Measurements from ENCODE around the gene ARHGAP15.

ARHGAP15 gene

DNA sequence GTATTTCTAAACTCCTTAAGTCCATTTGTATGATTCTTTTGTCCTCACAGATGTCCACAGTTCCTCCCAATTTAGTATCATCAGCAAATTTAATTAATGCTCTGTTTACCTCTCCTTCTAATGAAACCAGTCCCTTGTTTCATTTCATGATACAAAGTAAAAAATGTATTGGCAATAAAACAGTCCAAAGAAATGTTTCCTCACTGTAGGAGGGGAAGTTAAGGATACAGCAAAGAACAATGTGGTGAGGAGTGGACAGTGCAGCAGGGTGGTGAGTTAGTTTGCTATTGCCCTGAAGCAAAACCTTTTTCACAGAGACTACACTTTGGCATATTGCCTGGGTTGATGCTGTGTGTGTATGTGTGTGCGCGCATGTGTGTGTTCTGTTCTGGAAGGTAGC, 401.5 kb downstream of the ARHGAP15 start:
- Histone ChIP-seq H3K4me3 (replicated peaks; ENCODE audit: insufficient read depth, low read length) (no peak overlapping the region), H3K27ac (replicated peaks) (no peak overlapping the region), H3K27me3 (ENCODE audit: insufficient read depth, poor library complexity, severe bottlenecking) (no peaks in the 10 kb centered on the region)
- TF ChIP-seq SPI1 (IDR thresholded peaks at IDR 0.05; ENCODE audit: borderline replicate concordance, low read depth) (no peak), CTCF (IDR thresholded peaks at IDR 0.05; ENCODE audit: insufficient read depth, low read length) (no peak), POLR2AphosphoS5 (IDR thresholded peaks at IDR 0.05; ENCODE audit: low read depth) (no peak), REST (IDR thresholded peaks at IDR 0.05; ENCODE audit: insufficient replicate concordance, low read depth) (no peak), GABPA (IDR thresholded peaks at IDR 0.05; ENCODE audit: low read depth) (no peak)
- DNase-seq (ENCODE audit: low read depth in 1 of 2, low spot score in 1 of 2) = no peak

- Histone ChIP-seq H3K27ac (replicated peaks) (no peak overlapping the region), H3K27me3 (ENCODE audit: insufficient read depth, poor library complexity, severe bottlenecking) (no peaks in the 10 kb centered on the region), H3K4me3 (replicated peaks; ENCODE audit: insufficient read depth, low read length) (no peak overlapping the region)
- TF ChIP-seq POLR2AphosphoS5 (IDR thresholded peaks at IDR 0.05; ENCODE audit: low read depth) = no peak
- no peak for TF ChIP-seq SPI1 (IDR thresholded peaks at IDR 0.05; ENCODE audit: borderline replicate concordance, low read depth)
- TF ChIP-seq CTCF (IDR thresholded peaks at IDR 0.05; ENCODE audit: insufficient read depth, low read length) = no peak
- no peak for TF ChIP-seq REST (IDR thresholded peaks at IDR 0.05; ENCODE audit: insufficient replicate concordance, low read depth)
- TF ChIP-seq GABPA (IDR thresholded peaks at IDR 0.05; ENCODE audit: low read depth) = no peak
- DNase-seq (ENCODE audit: low read depth in 1 of 2, low spot score in 1 of 2) = no peak
Measured at GRCh38 chr2:143532061-143532460, 402.8 kb downstream of the ARHGAP15 start.

GRCh38 chr2:143533846-143534245, 404.6 kb downstream of the ARHGAP15 start:
- Histone ChIP-seq H3K27ac (replicated peaks) (no peak overlapping the region), H3K27me3 (ENCODE audit: insufficient read depth, poor library complexity, severe bottlenecking) (no peaks in the 10 kb centered on the region), H3K4me3 (replicated peaks; ENCODE audit: insufficient read depth, low read length) (no peak overlapping the region)
- TF ChIP-seq GABPA (IDR thresholded peaks at IDR 0.05; ENCODE audit: low read depth) (no peak), POLR2AphosphoS5 (IDR thresholded peaks at IDR 0.05; ENCODE audit: low read depth) (no peak), CTCF (IDR thresholded peaks at IDR 0.05; ENCODE audit: insufficient read depth, low read length) (no peak), SPI1 (IDR thresholded peaks at IDR 0.05; ENCODE audit: borderline replicate concordance, low read depth) (no peak), REST (IDR thresholded peaks at IDR 0.05; ENCODE audit: insufficient replicate concordance, low read depth) (no peak)
- DNase-seq (ENCODE audit: low read depth in 1 of 2, low spot score in 1 of 2) = no peak

Measured in HL-60 (cell line).